SK-N-SH (cell line): ENCODE measurements around the gene VEGFB.

Experiments used
- EP300 ChIP-seq, 2 experiments: IDR thresholded peaks; 2 replicates each; pipeline versions ENCODE4 v1.4.0 to v1.6.1; 2012; ENCODE audit warnings: borderline replicate concordance in 1 of 2, low read depth in 1 of 2, low read length in 1 of 2
- EZH2phosphoT487 ChIP-seq: fragments of 200-600 bp; sonication (generic); IDR thresholded peaks from 2 replicates; pipeline ENCODE4 v1.6.1; 2017; ENCODE audit warnings: low read depth, mixed run types, mild to moderate bottlenecking, antibody characterized with exemption, moderate library complexity, borderline replicate concordance
- FOXM1 ChIP-seq: IDR thresholded peaks from 2 replicates; pipeline ENCODE4 v1.4.0; 2012; ENCODE audit warnings: low read depth, mild to moderate bottlenecking
- JUND ChIP-seq: IDR thresholded peaks from 2 replicates; pipeline ENCODE4 v1.4.0; 2012
- POLR2AphosphoS5 ChIP-seq: IDR thresholded peaks from 2 replicates; pipeline ENCODE4 v1.6.1; 2012; ENCODE audit warnings: low read depth, low read length
- RAD21 ChIP-seq: IDR thresholded peaks from 2 replicates; pipeline ENCODE4 v1.6.1; 2012; ENCODE audit warnings: mild to moderate bottlenecking, low read length
- RCOR1 ChIP-seq: fragments of 150-350 bp; IDR thresholded peaks from 2 replicates; pipeline ENCODE4 v1.6.1; 2017; ENCODE audit warnings: antibody characterized with exemption, low read length
- RFX5 ChIP-seq: IDR thresholded peaks from 2 replicates; pipeline ENCODE4 v1.6.1; 2012; ENCODE audit warnings: mild to moderate bottlenecking, improper control_type of control experiment, low read length
- SIN3A ChIP-seq: IDR thresholded peaks from 2 replicates; pipeline ENCODE4 v1.6.1; 2012; ENCODE audit warnings: low read depth, mild to moderate bottlenecking, low read length, moderate library complexity, borderline replicate concordance
- TAF1 ChIP-seq: IDR thresholded peaks from 2 replicates; pipeline ENCODE4 v1.6.1; 2012; ENCODE audit warnings: low read depth, mild to moderate bottlenecking, low read length, moderate library complexity, borderline replicate concordance
- TEAD4 ChIP-seq: IDR thresholded peaks from 2 replicates; pipeline ENCODE4 v1.4.0; 2012; ENCODE audit warnings: mild to moderate bottlenecking, borderline replicate concordance; ENCODE audit not compliant: insufficient read depth
- TF ChIP-seq, protein P1 (sequence below): fragments of 200-600 bp; sonication (generic); IDR thresholded peaks from 2 replicates; pipeline ENCODE4 v1.6.1; 2017; ENCODE audit warnings: antibody characterized with exemption, mild to moderate bottlenecking, moderate library complexity
- TF ChIP-seq, protein P2 (sequence below): IDR thresholded peaks from 2 replicates; pipeline ENCODE4 v1.6.1; 2012; ENCODE audit warnings: mild to moderate bottlenecking, low read depth, low read length, moderate library complexity

DNA sequence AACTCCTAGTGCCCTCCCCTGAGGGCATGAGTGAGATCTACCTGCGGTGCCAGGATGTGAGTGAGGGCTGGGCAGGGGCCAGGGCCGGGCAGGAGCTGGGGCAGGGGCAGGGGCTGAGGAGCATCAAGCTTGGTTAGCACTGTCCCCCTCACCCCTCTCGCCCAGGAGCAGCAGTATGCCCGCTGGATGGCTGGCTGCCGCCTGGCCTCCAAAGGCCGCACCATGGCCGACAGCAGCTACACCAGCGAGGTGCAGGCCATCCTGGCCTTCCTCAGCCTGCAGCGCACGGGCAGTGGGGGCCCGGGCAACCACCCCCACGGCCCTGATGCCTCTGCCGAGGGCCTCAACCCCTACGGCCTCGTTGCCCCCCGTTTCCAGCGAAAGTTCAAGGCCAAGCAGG, 14.1 kb upstream of the VEGFB start:
- TF ChIP-seq RFX5 (no peak), RAD21 (no peak), EP300 (IDR thresholded peaks at IDR 0.05; ENCODE audit: borderline replicate concordance in 1 of 2, low read depth in 1 of 2, low read length in 1 of 2) (no peak), TEAD4 (no peak), EZH2phosphoT487 (no peak), SIN3A (no peak), JUND (no peak), POLR2AphosphoS5 (no peak), RCOR1 (no peak), TAF1 (no peak), FOXM1 (no peak)
- TF ChIP-seq, protein P1, sequence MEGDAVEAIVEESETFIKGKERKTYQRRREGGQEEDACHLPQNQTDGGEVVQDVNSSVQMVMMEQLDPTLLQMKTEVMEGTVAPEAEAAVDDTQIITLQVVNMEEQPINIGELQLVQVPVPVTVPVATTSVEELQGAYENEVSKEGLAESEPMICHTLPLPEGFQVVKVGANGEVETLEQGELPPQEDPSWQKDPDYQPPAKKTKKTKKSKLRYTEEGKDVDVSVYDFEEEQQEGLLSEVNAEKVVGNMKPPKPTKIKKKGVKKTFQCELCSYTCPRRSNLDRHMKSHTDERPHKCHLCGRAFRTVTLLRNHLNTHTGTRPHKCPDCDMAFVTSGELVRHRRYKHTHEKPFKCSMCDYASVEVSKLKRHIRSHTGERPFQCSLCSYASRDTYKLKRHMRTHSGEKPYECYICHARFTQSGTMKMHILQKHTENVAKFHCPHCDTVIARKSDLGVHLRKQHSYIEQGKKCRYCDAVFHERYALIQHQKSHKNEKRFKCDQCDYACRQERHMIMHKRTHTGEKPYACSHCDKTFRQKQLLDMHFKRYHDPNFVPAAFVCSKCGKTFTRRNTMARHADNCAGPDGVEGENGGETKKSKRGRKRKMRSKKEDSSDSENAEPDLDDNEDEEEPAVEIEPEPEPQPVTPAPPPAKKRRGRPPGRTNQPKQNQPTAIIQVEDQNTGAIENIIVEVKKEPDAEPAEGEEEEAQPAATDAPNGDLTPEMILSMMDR = no peak
- TF ChIP-seq, protein P2, sequence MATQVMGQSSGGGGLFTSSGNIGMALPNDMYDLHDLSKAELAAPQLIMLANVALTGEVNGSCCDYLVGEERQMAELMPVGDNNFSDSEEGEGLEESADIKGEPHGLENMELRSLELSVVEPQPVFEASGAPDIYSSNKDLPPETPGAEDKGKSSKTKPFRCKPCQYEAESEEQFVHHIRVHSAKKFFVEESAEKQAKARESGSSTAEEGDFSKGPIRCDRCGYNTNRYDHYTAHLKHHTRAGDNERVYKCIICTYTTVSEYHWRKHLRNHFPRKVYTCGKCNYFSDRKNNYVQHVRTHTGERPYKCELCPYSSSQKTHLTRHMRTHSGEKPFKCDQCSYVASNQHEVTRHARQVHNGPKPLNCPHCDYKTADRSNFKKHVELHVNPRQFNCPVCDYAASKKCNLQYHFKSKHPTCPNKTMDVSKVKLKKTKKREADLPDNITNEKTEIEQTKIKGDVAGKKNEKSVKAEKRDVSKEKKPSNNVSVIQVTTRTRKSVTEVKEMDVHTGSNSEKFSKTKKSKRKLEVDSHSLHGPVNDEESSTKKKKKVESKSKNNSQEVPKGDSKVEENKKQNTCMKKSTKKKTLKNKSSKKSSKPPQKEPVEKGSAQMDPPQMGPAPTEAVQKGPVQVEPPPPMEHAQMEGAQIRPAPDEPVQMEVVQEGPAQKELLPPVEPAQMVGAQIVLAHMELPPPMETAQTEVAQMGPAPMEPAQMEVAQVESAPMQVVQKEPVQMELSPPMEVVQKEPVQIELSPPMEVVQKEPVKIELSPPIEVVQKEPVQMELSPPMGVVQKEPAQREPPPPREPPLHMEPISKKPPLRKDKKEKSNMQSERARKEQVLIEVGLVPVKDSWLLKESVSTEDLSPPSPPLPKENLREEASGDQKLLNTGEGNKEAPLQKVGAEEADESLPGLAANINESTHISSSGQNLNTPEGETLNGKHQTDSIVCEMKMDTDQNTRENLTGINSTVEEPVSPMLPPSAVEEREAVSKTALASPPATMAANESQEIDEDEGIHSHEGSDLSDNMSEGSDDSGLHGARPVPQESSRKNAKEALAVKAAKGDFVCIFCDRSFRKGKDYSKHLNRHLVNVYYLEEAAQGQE = no peak
